Ureter (tissue), 1 donor: ENCODE data around the gene RAB40C. TPM values are rescaled to one million over a fixed set of nuclear protein-coding genes. Genes with fewer than 3 reads are reported as not detected.
A peak's percentile ranks its signal among the peaks of the same experiment; 100 is the strongest.
"Not testable (repeated sequence)": the region's sequence is repeated elsewhere in the genome, so short reads cannot be mapped to it uniquely, and the experiment has no call there.

Experiments
- DNase-seq: peaks from one replicate; pipeline ENCODE4 v3.0.0-alpha.2; 2020; ENCODE audit warnings: low spot score
- total RNA-seq: library from RNA; stranded (reverse); gene quantifications from one replicate; pipeline ENCODE4 v1.2.4, GENCODE V29; 2023
- donor health status: DM: yes; HTN: yes; CAD: no.

The RAB40C gene
- total RNA-seq, 1 donor from 2014 or later: 39.2 TPM

GRCh38 chr16:590815-591200 is 942 bp downstream of the RAB40C start:
- DNase-seq: no peak

GRCh38 chr16:591231-591630 is 1.4 kb downstream of the RAB40C start:
- no peak for DNase-seq

- no peak for DNase-seq
Observed at GRCh38 chr16:591892-592517, 2.1 kb downstream of the RAB40C start.

GRCh38 chr16:592518-593306 is 2.8 kb downstream of the RAB40C start:
- DNase-seq: peak; percentile 75

GRCh38 chr16:593406-593805 is 3.5 kb downstream of the RAB40C start:
- DNase-seq: peak; percentile 69

GRCh38 chr16:593807-594206 is 3.9 kb downstream of the RAB40C start:
- no peak for DNase-seq

GRCh38 chr16:595094-595528 is 5.2 kb downstream of the RAB40C start:
- no peak for DNase-seq

- DNase-seq: no peak
Observed at GRCh38 chr16:595942-596735, 6.3 kb downstream of the RAB40C start.

GRCh38 chr16:596736-597060 is 6.8 kb downstream of the RAB40C start:
- DNase-seq: no peak

- DNase-seq: not testable (repeated sequence)
Observed at GRCh38 chr16:597655-598054, 7.8 kb downstream of the RAB40C start.

GRCh38 chr16:598823-599739 is 9.2 kb downstream of the RAB40C start:
- DNase-seq: no peak

- DNase-seq: no peak
Observed at GRCh38 chr16:600781-601180, 10.9 kb downstream of the RAB40C start.

- no peak for DNase-seq
Observed at GRCh38 chr16:603933-604332, 14.1 kb downstream of the RAB40C start.

- DNase-seq: no peak
Observed at GRCh38 chr16:606656-607307, 16.9 kb downstream of the RAB40C start.

- no peak for DNase-seq
Observed at GRCh38 chr16:608019-608418, 18.2 kb downstream of the RAB40C start.

GRCh38 chr16:609316-609715 is 19.4 kb downstream of the RAB40C start:
- DNase-seq: no peak

GRCh38 chr16:609984-610383 is 20.1 kb downstream of the RAB40C start:
- no peak for DNase-seq

GRCh38 chr16:610513-611381 is 20.9 kb downstream of the RAB40C start:
- no peak for DNase-seq

- no peak for DNase-seq
Observed at GRCh38 chr16:615122-615521, 25.3 kb downstream of the RAB40C start.
